ENCODE results near the gene GRIN2C. TPM values are rescaled to one million over a fixed set of nuclear protein-coding genes. Genes with fewer than 3 reads are reported as not detected.
A peak's percentile ranks its signal among the peaks of the same experiment; 100 is the strongest.

GRIN2C gene
- total RNA-seq, 3 donors from 2014 or later (not counting 1 experiment from before 2014, with no cell fraction given), result not detected

DNA sequence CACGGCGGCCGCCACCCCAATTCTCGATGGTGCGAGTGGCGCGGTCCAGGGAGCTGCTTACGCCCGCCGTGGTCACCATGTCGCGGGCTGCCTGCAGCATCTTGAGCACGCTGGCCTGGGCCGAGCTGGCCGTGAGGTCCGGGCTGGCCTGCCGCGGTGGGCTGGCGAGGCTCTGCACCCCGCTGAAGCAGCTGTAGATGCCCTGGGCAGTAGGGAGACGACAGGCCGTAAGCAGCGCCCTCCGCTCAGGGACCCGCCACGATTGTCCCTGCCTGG, 16.4 kb downstream of the GRIN2C start:
- H3K27ac Mint-ChIP-seq, result no peak overlapping the region
- intact Hi-C loops (cut with micrococcal nuclease), result no loop called here
- 46% methylated on average over 26 of the region's 26 CpGs for WGBS (ENCODE audit: insufficient coverage)

DNA sequence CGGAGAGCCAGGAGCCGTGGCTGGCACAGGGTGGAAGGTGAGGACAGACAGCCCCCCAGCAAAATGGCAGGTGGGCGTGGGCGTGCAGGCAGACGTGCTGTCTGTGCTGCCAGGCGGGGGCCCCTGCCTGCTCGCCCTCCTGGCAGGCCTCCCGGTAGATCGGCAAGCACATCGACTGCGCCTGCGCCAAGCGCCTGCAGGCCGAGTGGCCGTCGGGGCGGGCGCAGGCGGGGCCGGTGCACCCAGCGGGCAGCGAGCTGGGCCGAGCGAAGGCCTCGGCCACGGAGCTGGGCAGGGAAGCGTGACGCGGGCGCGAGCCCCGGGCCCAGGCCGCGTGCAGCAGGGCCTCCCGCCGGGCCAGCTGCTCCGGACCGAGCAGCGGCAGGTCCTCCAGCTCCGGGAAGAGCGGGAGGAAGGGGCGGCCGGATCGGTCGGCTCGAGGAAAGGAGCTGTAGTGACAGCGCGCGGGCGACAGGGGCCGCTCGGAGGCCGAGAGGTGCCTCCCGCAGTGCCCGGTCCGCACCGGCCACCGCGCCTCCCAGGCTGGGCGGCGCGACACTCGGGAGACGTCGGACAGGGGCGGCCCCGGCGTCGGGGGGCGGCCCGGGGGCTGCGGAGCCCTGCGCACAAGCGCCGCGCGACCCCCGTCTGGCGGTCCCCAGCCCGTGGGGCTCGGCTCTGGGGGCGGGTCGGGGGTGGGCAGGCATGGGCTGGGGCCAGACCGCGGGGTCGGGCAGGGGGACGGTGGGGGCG, 16.9 kb downstream of the GRIN2C start:
- Mint-ChIP-seq H3K4me3 (no peak overlapping the region), H3K9me3 (no peaks in the 10 kb centered on the region)
- WGBS (ENCODE audit: insufficient coverage), result 7% methylated on average over 88 of the region's 88 CpGs

More for the DNA sequence above, 16.4 kb downstream of the GRIN2C start:
- Histone ChIP-seq H3K4me3 (ENCODE audit: low read length) (no peak overlapping the region), H3K27me3 (ENCODE audit: control insufficient read depth, insufficient read depth, low read length) (peaks cover 3% of the 10 kb centered on the region), H3K9me3 (ENCODE audit: control insufficient read depth, insufficient read depth, low read length) (no peaks in the 10 kb centered on the region), H3K27ac (ENCODE audit: low read length) (no peak overlapping the region), H3K4me1 (ENCODE audit: control insufficient read depth, insufficient read depth, low read length) (peaks cover 23% of the 10 kb centered on the region), H3K36me3 (ENCODE audit: control insufficient read depth, insufficient read depth, low read length) (peaks cover 3% of the 10 kb centered on the region)
- H3K27me3 Mint-ChIP-seq (ENCODE audit: low read depth in 2 of 2), result peaks cover 0 to 10% of the 10 kb centered on the region in 2 donors
- TF ChIP-seq, protein P1, sequence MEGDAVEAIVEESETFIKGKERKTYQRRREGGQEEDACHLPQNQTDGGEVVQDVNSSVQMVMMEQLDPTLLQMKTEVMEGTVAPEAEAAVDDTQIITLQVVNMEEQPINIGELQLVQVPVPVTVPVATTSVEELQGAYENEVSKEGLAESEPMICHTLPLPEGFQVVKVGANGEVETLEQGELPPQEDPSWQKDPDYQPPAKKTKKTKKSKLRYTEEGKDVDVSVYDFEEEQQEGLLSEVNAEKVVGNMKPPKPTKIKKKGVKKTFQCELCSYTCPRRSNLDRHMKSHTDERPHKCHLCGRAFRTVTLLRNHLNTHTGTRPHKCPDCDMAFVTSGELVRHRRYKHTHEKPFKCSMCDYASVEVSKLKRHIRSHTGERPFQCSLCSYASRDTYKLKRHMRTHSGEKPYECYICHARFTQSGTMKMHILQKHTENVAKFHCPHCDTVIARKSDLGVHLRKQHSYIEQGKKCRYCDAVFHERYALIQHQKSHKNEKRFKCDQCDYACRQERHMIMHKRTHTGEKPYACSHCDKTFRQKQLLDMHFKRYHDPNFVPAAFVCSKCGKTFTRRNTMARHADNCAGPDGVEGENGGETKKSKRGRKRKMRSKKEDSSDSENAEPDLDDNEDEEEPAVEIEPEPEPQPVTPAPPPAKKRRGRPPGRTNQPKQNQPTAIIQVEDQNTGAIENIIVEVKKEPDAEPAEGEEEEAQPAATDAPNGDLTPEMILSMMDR (IDR thresholded peaks at IDR 0.05), result no peak
- no peak for DNase-seq
- H3K4me1 Mint-ChIP-seq, result peaks cover 8 to 18% of the 10 kb centered on the region in 2 donors
- H3K9me3 Mint-ChIP-seq, result no peaks in the 10 kb centered on the region
- no peak overlapping the region for H3K4me3 Mint-ChIP-seq
- no peaks in the 10 kb centered on the region for H3K36me3 Mint-ChIP-seq
- ATAC-seq, result no peak

DNA sequence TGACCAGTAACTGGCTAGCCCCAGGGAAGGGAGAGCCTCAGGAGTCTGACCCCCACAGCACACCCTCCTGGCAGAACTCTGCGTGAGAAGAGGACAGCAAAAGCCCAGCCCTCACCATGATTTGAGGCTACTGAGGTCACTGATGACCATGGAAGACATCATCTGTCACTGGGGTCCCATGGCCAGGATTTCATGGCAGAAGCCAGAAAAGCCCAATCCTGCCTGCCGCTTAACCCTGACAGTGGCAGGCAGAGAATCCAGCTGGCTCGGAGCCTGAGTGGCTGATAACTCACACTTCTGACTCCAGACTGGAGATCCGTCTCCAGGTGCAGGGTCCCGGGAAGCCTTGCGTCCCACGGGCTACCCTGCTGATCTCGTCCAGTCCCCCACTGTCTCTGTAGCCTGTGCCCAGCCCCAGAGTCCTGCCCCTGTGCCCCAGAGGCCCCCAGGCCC, 17.5 kb downstream of the GRIN2C start:
- no peaks in the 10 kb centered on the region for H3K9me3 ChIP-seq (ENCODE audit: control insufficient read depth, insufficient read depth, low read length)
- Mint-ChIP-seq H3K4me3 (peak overlapping the region; percentile 50), H3K9me3 (no peaks in the 10 kb centered on the region), H3K36me3 (no peaks in the 10 kb centered on the region), H3K4me1 (peaks cover 8 to 18% of the 10 kb centered on the region in 2 donors), H3K27ac (no peak overlapping the region), H3K27me3 (ENCODE audit: low read depth in 2 of 2) (peaks cover 0 to 10% of the 10 kb centered on the region in 2 donors)
- peaks cover 4% of the 10 kb centered on the region for H3K36me3 ChIP-seq (ENCODE audit: control insufficient read depth, insufficient read depth, low read length)
- H3K27me3 ChIP-seq (ENCODE audit: control insufficient read depth, insufficient read depth, low read length), result peaks cover 3% of the 10 kb centered on the region
- no peak for ATAC-seq
- H3K4me1 ChIP-seq (ENCODE audit: control insufficient read depth, insufficient read depth, low read length), result peaks cover 23% of the 10 kb centered on the region
- TF ChIP-seq, protein P1 (IDR thresholded peaks at IDR 0.05), result no peak
- no peak overlapping the region for H3K4me3 ChIP-seq (ENCODE audit: low read length)
- intact Hi-C loops (cut with micrococcal nuclease), result no loop called here
- no peak overlapping the region for H3K27ac ChIP-seq (ENCODE audit: low read length)
- no peak for DNase-seq
- WGBS (ENCODE audit: insufficient coverage), result 91% methylated on average over 8 of the region's 8 CpGs

More for the DNA sequence above, 16.9 kb downstream of the GRIN2C start:
- TF ChIP-seq, protein P1 (IDR thresholded peaks at IDR 0.05), result peak; percentile 46
- Histone ChIP-seq H3K4me3 (ENCODE audit: low read length) (no peak overlapping the region), H3K27ac (ENCODE audit: low read length) (no peak overlapping the region), H3K4me1 (ENCODE audit: control insufficient read depth, insufficient read depth, low read length) (peaks cover 23% of the 10 kb centered on the region), H3K36me3 (ENCODE audit: control insufficient read depth, insufficient read depth, low read length) (peaks cover 3% of the 10 kb centered on the region), H3K9me3 (ENCODE audit: control insufficient read depth, insufficient read depth, low read length) (no peaks in the 10 kb centered on the region), H3K27me3 (ENCODE audit: control insufficient read depth, insufficient read depth, low read length) (peaks cover 3% of the 10 kb centered on the region)
- peaks cover 8 to 18% of the 10 kb centered on the region in 2 donors for H3K4me1 Mint-ChIP-seq
- DNase-seq (peak in 1 of 2 donors; percentile 38), ATAC-seq (peak; percentile 69 to 82 (median 76))
- no peaks in the 10 kb centered on the region for H3K36me3 Mint-ChIP-seq
- peaks cover 0 to 10% of the 10 kb centered on the region in 2 donors for H3K27me3 Mint-ChIP-seq (ENCODE audit: low read depth in 2 of 2)
- intact Hi-C loops (cut with micrococcal nuclease), result no loop called here
- H3K27ac Mint-ChIP-seq, result no peak overlapping the region

All from natural killer cell (primary cell).